C4-2B (cell line): Measurements from ENCODE around the gene DPH7.

ENCODE experiments used
- CTCF ChIP-seq: fragments of 450-650 bp; conservative IDR thresholded peaks from 2 replicates; pipeline ENCODE4 v1.5.1; 2017; ENCODE audit warnings: mild to moderate bottlenecking
- ZFX ChIP-seq: fragments of 450-650 bp; IDR thresholded peaks from 2 replicates; pipeline ENCODE4 v1.6.1; 2017

GRCh38 chr9:137581361-137582285 is 2.9 kb upstream of the DPH7 start:
- TF ChIP-seq CTCF (no peak), ZFX (no peak)
